Amygdala (tissue), 56 donors: ENCODE data around the gene CDH13.

Source experiments
- DNase-seq, 56 donors: peaks; one replicate each; lab custom pipeline; 2025; lab: John Stamatoyannopoulos, UW

The CDH13 gene

DNA sequence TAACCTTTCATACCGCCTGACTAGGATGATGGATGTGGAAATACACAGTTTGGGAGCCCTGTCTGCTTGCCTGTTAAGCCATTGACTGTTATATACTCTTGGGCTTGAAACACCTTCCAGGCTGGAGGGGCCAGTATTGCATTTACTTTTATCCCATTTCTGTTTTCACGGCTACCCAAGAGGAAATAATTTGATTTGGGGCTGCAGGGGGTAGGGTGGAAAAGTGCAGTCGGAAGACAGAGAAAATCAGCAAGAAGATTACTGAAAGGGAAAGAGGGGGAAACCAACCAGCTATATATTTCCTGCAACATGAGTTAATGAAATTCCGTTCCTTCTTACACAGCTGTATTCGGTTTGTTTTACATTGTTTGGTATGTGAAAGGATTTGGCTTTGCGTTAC is 202.5 kb downstream of the CDH13 start:
- no peak for DNase-seq

DNA sequence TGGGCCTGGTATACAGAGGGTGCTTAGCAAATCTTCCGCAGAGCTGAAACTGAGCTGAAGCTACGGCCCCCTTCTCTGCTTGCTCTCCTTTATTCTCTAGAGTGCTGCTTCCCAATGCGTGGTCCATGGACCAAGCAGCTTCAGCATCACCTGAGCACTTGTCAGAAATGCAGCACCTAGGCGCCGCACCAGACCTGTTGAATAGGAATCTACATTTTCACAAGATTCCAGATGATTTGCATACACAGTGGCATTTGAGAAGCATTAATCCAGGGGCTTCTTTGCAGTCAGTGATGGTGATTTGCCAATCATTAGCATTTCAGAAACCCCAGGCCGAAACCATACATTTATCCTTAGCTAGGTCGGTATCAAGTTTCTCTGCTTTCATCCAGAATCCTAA is 204.2 kb downstream of the CDH13 start:
- DNase-seq: no peak

DNA sequence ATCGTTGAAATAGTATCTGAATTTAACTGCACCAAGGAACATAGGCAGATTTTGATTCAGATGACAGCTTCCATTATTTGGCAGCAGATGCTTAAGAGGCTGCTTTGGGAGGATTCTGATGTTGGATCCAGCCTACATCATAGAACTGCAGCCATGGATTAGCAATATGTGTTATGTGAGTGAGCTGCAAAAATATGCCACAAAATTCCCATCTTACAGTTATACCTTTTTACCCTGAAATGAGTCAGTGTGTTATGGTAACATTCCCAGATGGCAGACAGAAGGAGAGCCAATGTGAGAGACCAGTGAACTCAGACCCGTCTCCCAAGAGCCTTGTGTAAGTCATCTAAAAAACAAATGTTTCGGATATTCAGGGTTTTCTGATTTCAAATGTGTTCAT is 206.1 kb downstream of the CDH13 start:
- peak in 2 of 56 donors; percentile 5 to 6 for DNase-seq

DNA sequence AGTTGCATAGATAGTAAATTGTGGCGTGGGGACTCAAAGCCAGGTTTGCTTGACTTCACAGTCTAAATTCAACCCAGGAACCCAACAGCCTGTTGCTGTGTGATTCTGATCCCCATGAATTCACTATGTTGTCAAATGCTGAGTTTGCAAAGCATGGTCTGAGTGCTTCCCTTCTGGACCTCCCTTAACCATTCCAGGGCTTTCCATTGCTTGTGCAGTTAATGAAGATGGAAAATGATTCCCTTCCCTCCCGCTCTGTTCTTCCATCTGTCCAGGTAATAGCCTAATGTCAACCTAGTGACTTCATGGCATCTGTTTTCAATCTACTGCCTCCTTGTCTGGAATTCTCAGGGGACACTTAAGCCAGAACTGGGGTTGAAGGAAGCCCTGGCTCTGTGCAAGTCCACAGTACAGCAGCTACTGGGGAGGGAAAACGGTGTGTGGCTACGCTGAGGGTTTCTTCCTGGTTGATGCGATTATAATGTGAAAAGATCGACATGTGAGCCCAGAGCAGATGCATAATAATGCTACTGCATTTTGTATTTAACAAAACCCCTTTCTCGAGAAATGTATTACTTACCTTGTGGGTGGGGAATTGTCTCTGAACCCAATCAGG is 206.7 kb downstream of the CDH13 start:
- DNase-seq: no peak

DNA sequence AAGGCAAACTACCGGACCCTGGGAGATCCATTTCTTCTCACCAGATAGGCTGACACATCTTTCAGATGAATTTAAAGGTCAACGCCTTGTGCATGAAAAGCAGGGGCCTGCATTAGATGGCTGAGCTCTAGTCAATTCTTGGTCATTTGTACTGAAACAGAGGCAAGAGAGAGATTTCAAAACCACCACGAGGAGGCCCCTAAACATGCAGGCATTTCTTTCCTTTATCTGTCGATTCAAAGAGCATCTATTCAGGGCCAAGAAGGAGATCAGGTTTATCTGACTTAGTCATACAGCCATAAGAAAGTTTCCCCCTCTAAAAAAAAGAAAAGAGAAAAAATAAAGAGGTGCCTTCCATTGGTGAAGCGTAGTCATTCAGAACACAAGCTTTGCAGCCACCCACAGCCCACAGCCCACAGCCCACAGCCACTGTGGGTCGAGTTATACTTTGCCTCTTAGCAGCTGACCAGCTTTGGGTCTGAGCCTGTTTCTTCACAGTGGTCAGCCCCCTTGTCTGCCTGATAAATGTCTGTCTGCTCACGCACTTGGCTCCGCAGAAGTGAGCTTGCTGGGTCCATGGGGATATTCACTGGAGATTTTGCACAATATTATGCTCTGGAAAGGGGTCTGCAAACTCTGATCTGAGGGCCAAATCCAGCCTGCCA is 207.5 kb downstream of the CDH13 start:
- no peak for DNase-seq

DNA sequence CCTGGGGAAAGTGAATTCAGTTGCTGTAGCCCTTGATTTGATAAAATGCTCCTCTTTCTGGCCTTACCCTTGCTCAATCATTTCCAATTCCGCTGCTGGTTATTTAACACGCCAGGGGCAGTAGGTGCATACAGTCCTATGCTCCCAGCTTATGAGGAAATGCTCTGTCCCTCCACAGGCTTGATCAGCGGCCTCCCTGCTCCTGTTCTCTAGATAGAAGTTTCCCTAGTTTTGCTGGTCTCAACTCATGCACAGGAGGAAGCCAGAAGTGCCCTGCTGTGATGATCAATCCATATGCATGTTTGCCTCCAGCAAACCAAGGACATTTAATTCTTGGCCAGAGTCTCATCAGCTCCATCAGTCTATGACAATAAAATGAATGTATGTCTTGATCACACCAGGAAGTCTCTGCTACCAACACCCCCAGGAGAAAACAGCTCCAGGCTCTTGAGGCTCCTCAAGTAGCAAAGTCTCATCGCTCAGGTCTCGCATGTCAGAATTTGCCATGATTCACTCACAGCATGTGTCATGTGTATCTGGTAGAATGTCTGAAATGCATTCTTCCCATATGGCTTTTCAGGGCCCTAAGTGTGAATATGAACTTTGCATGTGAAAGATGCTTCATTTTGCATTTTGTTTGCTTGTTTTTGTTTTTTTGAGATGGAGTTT is 208.9 kb downstream of the CDH13 start:
- DNase-seq: no peak

DNA sequence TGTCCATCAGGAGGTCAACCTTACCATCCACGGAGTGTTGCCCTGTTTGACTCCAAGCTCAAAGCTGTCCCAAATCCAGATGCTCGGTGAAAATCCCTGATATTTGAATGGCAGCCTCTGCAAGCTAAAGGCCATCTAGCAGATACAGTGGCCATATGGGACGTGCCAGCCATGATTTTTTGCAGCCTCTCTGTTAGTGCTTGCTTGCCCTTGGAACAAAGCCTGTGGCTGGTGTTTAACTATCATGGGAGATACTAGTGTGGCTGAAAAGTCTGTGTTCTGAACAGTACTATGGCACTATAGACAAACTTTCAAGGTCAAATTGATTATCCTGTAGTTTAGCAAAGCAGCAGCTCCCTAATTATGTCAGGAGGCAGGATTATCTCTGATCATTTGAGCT is 214.3 kb downstream of the CDH13 start:
- no peak for DNase-seq

DNA sequence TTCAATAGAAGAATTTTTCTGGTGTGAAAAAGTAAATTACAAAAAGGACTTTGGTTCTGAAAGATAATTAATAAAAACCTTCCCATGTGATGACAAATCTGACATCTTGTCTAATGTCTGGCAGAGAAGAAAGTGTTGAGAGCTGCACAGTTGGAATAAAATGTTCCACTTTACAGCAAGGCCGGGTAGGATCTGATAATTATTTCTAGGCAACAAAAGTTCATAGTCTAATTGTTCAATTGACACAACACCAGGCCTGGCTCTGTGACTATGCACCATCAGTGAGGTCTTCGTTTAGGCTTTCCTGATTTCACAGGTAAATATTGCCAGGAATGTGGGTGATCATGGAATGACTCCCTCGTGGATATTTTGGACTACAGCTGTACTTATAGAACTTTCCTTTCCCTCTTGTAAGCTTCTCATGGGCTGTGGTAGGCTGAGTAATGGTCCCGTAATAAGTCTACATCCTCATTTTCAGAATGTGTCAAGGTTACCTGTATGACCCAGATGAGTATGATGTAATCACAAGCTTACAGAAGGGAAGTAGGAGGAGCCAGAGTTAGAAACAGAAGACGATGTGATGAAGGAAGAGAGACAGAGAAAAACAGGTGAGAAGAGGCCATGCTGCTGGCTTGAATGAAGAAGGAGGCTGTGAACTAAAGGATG is 217.0 kb downstream of the CDH13 start:
- no peak for DNase-seq

DNA sequence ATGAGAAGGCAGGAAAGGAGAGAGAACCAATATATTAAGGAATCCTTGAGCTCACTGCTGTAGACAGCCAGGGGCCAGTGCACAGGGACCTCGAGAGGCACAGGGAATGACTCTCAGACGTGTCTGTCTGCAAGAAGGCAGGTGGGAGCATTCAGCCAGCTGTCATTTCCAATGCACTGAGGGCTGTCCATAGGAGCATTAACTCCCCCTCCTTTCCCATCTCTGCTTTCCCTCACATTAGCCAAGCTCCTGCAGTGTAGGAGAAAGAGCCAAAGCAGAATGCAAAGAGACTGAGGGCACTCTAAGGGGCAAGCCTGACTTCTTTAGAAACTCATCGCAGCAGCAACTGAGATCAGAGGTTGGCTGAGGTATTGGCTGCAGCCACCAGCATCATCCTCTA is 218.3 kb downstream of the CDH13 start:
- no peak for DNase-seq

DNA sequence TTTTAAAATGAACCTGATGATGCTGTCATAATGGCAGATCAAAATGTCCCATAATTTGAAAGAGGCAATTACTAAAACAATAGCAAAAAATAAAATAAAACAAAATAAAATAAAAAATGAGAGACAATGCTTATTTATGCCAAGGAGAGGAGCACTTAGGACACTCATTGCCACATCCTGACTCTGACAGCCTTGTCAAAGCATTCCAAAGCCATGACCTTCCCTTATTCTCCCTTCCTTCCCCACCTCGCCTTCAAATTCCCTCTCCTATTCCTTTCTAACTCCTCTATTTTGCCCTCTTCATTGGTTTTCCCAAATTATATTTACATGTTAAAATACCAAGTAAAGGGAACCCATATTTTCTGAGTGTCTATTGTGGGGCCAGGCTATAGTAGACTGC is 220.0 kb downstream of the CDH13 start:
- no peak for DNase-seq

DNA sequence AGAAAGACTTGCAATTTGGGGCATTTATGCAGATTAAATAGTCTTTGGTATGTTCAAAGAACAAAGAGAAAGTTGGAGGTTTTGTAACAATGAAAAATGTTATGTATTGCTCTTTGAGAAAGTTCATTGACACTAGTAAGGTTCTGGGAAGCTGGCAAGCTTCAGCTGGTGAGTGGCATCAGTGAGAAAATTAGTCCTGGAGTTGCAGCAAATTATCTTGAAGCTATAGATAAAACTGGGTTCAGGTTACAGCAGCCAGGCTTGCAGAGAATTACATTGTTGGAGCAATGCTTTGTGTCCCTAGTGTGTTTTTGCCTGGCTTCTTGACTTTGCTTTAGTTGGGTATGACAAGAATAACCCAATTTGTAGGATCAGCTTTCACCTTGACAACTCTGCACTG is 221.2 kb downstream of the CDH13 start:
- no peak for DNase-seq

DNA sequence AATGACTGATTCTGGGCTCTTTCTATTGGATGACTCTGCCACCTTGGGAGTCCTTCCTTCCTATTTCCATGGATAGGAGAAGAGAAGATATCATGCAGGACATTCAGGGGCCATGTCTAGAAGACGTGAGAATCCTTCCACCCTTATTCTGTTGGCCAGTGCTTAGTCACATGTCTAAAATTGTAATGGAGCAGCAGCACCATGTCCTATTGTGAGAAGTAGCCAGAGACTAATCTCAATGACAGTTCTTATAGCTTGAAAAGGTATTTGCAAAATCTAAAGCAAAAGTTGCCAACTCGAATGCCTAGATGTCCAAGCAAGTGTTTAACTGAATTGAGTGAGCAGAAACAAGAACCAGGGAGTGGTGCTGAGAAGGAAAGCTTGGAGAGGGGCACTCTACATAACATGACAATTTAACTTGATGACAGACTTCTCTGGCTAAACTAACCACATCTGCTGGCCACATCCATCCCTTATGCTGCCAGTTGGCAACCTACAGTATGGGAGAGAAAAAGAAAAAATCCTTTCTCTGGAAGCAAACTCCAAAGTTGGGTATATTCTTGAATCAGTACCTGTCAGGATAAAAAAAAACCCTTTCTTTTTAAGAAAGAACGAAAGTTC is 225.7 kb downstream of the CDH13 start:
- DNase-seq: no peak

DNA sequence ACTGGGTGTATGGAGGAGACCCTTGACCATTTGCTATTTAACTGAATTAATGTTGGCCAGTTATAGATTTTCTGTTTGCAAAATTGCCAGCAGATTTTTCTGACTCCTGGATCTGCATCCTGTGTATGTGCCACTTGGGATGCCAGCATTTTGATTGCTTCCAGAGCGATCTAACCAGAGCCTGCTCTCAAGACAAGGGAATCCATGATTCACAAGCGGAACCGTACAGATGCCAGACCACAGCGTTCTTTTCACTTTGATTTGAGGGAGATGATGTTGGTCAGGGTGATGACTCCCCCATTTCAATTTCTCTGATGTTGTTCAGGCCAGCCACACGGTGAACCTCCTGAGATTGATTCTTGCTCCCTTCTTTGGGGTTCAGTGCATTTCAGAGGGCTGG is 228.7 kb downstream of the CDH13 start:
- no peak for DNase-seq

DNA sequence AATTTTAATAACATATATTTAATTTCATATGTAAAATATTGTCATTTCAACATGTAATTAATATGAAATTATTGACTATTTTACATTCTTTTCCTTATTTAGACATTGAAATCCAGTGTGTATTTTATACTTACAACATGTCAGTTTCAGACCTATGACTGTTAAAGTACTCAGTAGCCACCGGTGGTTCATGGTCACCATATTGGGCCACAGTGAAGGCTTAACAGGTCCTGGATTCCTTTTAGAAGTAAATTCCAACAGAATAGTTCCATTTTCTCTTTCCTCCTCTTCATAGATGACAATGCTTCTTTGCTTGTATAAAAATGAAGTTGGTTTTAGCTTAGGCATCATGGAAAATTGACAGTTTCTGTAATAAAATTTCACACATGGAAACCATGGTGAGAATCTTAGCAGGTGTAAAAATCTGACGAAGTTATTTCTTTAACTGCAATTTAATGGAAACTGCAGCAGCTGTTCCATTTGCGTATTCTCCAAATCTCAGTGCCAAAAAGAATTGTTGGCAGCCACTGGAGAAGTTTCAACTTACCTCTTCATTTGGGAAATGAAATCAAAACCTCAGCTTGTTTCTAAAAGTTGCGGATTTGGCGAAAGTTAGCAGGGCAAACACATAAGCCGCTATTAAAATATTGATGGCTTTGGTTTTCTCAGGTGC is 231.1 kb downstream of the CDH13 start:
- no peak for DNase-seq

DNA sequence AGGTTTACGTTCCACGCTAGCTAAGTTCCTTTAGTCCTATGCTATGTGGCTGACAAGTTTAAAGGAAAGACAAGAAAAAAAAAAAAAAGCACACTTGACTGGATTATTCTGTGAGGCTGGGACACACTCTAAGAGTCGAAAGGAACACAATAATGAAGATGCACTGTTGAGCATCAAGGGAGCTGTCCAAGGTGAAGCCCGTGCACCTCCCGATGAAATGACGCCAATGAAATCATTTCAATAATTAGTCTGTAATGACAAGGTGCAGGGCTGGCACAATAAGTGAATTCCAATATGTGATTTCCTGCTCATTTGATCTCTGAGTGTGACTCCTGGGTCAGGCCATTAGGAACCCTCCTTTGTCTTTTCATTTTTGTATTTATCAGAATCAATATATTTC is 232.9 kb downstream of the CDH13 start:
- no peak for DNase-seq

DNA sequence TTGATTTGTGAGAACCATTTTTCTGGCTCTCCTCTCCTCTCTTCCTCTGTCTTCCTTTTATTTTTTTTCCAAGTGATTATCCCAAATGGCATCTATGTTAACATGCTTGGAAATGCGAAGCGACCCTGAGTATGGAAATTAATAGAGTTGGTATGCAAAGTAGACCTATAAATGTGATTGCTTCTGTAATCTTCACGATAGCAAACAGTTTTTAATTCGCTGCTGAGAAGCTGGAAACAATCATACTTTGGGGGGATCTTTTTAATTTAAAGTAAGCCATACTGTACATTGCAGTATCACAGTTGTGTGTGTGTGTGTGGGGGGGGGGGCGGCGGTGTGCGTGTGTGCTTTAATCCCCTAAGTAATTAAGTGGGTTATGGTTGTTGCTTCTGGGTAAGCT is 233.3 kb downstream of the CDH13 start:
- DNase-seq: no peak

DNA sequence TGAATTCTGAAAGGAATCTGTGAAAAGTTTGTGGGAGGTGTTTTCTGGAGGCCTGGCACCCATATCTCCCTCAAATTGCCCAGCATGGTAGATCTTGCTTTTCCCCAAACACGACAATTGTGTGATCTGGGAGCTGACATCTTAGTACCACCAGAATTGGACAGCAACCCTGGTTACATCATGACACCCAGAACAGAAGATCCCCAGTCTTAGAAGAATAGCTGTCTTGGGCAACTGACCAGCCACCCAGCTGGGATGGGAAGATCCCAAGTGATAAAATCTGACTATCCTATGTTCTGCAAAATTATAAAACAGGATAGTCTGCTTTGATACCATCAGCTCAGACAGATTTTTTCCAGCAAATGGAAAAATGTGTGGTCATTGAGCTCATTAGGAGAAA is 235.3 kb downstream of the CDH13 start:
- peak in 1 of 56 donors; percentile 5 for DNase-seq

DNA sequence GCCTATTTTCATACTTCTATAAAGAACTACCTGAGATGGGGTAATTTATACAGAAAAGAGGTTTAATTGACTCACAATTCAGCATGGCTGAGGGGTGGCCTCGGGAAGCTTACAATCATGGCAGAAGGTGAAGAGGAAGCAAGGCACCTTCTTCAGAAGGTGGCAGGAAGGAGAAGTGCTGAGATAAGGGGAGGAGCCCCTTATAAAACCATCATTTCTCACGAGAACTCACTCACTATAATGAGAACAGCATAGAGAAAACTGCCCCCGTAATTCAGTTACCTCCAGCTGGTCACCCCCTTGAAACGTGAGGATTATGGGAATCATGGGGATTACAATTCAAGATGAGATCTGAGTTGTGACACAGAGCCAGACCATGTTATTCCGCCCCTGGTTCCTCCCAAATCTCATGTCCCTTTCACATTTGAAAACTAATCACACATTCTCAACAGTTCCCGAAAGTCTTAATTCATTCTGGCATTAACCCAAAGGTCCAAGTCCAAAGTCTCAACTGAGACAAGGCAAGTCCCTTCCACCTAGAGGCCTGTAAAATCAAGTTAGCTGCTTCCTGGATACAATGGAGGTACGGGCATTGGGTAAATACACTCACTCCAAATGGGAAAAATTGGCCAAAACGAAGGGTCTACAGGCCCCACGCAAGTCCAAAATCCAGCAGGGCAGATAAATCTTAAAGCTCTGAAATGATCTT is 237.7 kb downstream of the CDH13 start:
- no peak for DNase-seq

DNA sequence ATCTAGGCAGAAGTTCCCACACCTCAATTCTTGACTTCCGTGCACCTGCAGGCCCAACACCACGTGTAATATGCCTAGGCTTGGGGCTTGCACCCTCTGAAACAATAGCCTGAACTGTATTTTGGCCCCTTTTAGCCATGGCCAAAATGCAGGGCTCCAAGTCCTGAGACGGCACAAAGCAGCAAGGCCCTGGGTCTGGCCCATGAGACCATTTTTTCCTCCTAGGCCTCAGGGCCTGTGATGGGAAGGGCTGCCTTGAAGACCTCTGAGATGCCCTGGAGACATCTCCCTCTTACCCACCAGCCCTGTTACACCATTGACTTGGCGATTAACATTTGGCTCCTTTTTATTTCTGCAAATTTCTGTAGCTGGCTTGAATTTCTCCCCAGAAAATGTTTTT is 238.6 kb downstream of the CDH13 start:
- DNase-seq: no peak

DNA sequence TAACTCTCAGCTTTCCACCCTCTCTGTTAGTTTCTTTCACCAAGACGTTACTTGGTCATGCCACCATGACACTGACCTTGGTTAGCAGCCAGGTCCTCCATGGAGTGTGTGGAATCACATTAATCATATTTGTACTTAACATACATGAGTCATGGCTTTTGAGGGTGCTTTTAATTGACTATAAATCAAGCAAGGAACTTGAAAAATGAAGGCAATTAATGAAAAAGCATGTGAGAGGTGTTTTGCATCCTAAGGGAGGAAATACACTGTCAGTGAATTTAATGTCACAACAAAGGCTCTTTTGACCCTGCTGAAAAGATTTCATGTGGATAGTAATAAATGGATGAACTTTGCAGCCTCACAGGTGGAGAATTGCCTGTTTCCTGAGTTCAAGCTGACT is 240.7 kb downstream of the CDH13 start:
- DNase-seq: no peak
